CD4-positive, alpha-beta T cell (primary cell): ENCODE results near the gene CCDC12. TPM values are rescaled to one million over a fixed set of nuclear protein-coding genes. Genes with fewer than 3 reads are reported as not detected.
A peak's percentile ranks its signal among the peaks of the same experiment; 100 is the strongest.

Source experiments
- ATAC-seq: fragments of 200-7000 bp; cut with Tn5 transposase; one replicate; pipeline ENCODE4 v1.10.0; 2022; ENCODE audit warnings: mild to moderate bottlenecking; ENCODE audit not compliant: poor library complexity
- CTCF ChIA-PET: fragments of 350-600 bp; sonication (Branson Sonifier 250); formaldehyde crosslinking; loops from one replicate; lab custom pipeline; 2021; ENCODE audit warnings: antibody characterized with exemption, inconsistent platforms; lab: Charles Lee
- POLR2A ChIA-PET: fragments of 350-600 bp; sonication (Branson Sonifier 250); formaldehyde crosslinking; loops from one replicate; lab custom pipeline; 2021; ENCODE audit warnings: antibody characterized with exemption, inconsistent platforms; lab: Charles Lee
- DNase-seq, 14 experiments: peaks; one replicate each; pipeline ENCODE4 v3.0.0-alpha.2; 2013 to 2020; ENCODE audit warnings: mixed read lengths in 2 of 14
- H3K27ac ChIP-seq, 2 donors: one replicate each; pipeline versions ENCODE4 v1.5.1 to v1.7.0; 2013; ENCODE audit warnings: low read length in 2 of 2, low read depth in 1 of 2, mild to moderate bottlenecking in 1 of 2
- H3K27me3 ChIP-seq, 2 experiments: 1 replicate in 1 of 2; 2 replicates in 1 of 2; pipeline versions ENCODE4 v1.6.1 to v1.7.0; 2013; ENCODE audit warnings: low read length in 2 of 2, control low read depth in 1 of 2, mild to moderate bottlenecking in 1 of 2, moderate library complexity in 1 of 2; ENCODE audit not compliant: insufficient read depth in 2 of 2, control insufficient read depth in 1 of 2
- H3K36me3 ChIP-seq: one replicate; pipeline ENCODE4 v1.6.1; 2013; ENCODE audit warnings: low read length, control low read depth; ENCODE audit not compliant: insufficient read depth
- H3K4me1 ChIP-seq: one replicate; pipeline ENCODE4 v1.6.1; 2013; ENCODE audit warnings: low read length, control low read depth; ENCODE audit not compliant: insufficient read depth
- H3K4me3 ChIP-seq: one replicate; pipeline ENCODE4 v1.5.1; 2013; ENCODE audit warnings: mild to moderate bottlenecking, low read length, moderate library complexity
- H3K9me3 ChIP-seq, 2 experiments: 1 replicate in 1 of 2; 2 replicates in 1 of 2; pipeline versions ENCODE4 v1.6.1 to v1.7.0; 2013; ENCODE audit warnings: low read length in 2 of 2, mild to moderate bottlenecking in 2 of 2, control low read depth in 1 of 2, moderate library complexity in 1 of 2; ENCODE audit not compliant: control insufficient read depth in 1 of 2, insufficient read depth in 1 of 2
- H3K27ac Mint-ChIP-seq: one replicate; pipeline ENCODE4 v1.8.0; 2020; ENCODE audit warnings: mixed read lengths
- H3K27me3 Mint-ChIP-seq: one replicate; pipeline ENCODE4 v1.8.0; 2021; ENCODE audit warnings: mixed read lengths
- H3K36me3 Mint-ChIP-seq: one replicate; pipeline ENCODE4 v1.8.0; 2021; ENCODE audit warnings: low read depth, mixed read lengths
- H3K4me1 Mint-ChIP-seq: one replicate; pipeline ENCODE4 v1.8.0; 2021; ENCODE audit warnings: low read depth, mixed read lengths
- H3K4me3 Mint-ChIP-seq: one replicate; pipeline ENCODE4 v1.8.0; 2020; ENCODE audit warnings: mild to moderate bottlenecking, mixed read lengths
- H3K9me3 Mint-ChIP-seq: one replicate; pipeline ENCODE4 v1.8.0; 2020; ENCODE audit warnings: mixed read lengths
- CTCF ChIP-seq: fragments of 200-600 bp; IDR thresholded peaks from one replicate; pipeline ENCODE4 v1.8.0; 2022; ENCODE audit warnings: antibody characterized with exemption, mild to moderate bottlenecking
- intact Hi-C, 2 experiments: fragments of 100-400 bp; cut with DNase I in 1 of 2; cut with micrococcal nuclease in 1 of 2; formaldehyde crosslinking; loops; one replicate each; pipeline versions ENCODE4 v1.15.1 to v1.9.0; 2023 to 2025; cut with DNase I, micrococcal nuclease
- total RNA-seq, 174 experiments: library from RNA in 2 of 174; stranded (reverse) in 2 of 174; gene quantifications; one replicate each; pipeline ENCODE4 v1.2.3 and lab custom pipeline; 2021 to 2026

The CCDC12 gene
- total RNA-seq, 2 experiments from 2014 or later = 57.5 to 59.5 TPM

GRCh38 chr3:46890132-46890531, 86.4 kb downstream of the CCDC12 start:
- no peak for ATAC-seq
- CTCF ChIA-PET = no interaction called here
- H3K36me3 ChIP-seq = no peaks in the 10 kb centered on the region
- H3K27me3 ChIP-seq = peaks cover 33 to 34% of the 10 kb centered on the region in 2 experiments
- H3K36me3 Mint-ChIP-seq = no peaks in the 10 kb centered on the region
- peaks cover 12% of the 10 kb centered on the region for H3K4me1 ChIP-seq
- no peak for TF ChIP-seq CTCF
- no peak overlapping the region for H3K4me3 ChIP-seq
- POLR2A ChIA-PET = no interaction called here
- no peak overlapping the region for H3K4me3 Mint-ChIP-seq
- H3K4me1 Mint-ChIP-seq = no peaks in the 10 kb centered on the region
- peaks cover 63% of the 10 kb centered on the region for H3K27me3 Mint-ChIP-seq
- H3K9me3 ChIP-seq = no peaks in the 10 kb centered on the region
- DNase-seq = no peak
- no peaks in the 10 kb centered on the region for H3K9me3 Mint-ChIP-seq
- no peak overlapping the region for H3K27ac ChIP-seq
- H3K27ac Mint-ChIP-seq = no peak overlapping the region
- intact Hi-C loops = no loop called here

GRCh38 chr3:46889381-46890110, 87.0 kb downstream of the CCDC12 start:
- Mint-ChIP-seq H3K4me3 (no peak overlapping the region), H3K27me3 (peaks cover 66% of the 10 kb centered on the region), H3K27ac (no peak overlapping the region), H3K4me1 (no peaks in the 10 kb centered on the region), H3K36me3 (no peaks in the 10 kb centered on the region), H3K9me3 (no peaks in the 10 kb centered on the region)
- no peak overlapping the region for H3K27ac ChIP-seq
- H3K9me3 ChIP-seq = no peaks in the 10 kb centered on the region
- no peak overlapping the region for H3K4me3 ChIP-seq
- TF ChIP-seq CTCF = no peak
- peaks cover 10% of the 10 kb centered on the region for H3K4me1 ChIP-seq
- H3K27me3 ChIP-seq = peaks cover 34 to 37% of the 10 kb centered on the region in 2 experiments
- intact Hi-C loops = no loop called here
- DNase-seq (peak in 1 of 14 experiments; percentile 19), ATAC-seq (no peak)
- H3K36me3 ChIP-seq = no peaks in the 10 kb centered on the region
- POLR2A ChIA-PET = interaction anchor here (0.6 kb wide), 1 partner anchor 624 kb away, joined by 3 read pairs; no protein-coding TSS in a partner anchor
- CTCF ChIA-PET = no interaction called here

GRCh38 chr3:46888705-46889104, 87.8 kb downstream of the CCDC12 start:
- no peaks in the 10 kb centered on the region for H3K36me3 ChIP-seq
- no peaks in the 10 kb centered on the region for H3K36me3 Mint-ChIP-seq
- POLR2A ChIA-PET = no interaction called here
- H3K4me1 Mint-ChIP-seq = no peaks in the 10 kb centered on the region
- ATAC-seq = no peak
- no peak overlapping the region for H3K4me3 ChIP-seq
- CTCF ChIA-PET = no interaction called here
- peaks cover 36 to 41% of the 10 kb centered on the region in 2 experiments for H3K27me3 ChIP-seq
- intact Hi-C loops = no loop called here
- H3K4me1 ChIP-seq = peaks cover 11% of the 10 kb centered on the region
- H3K4me3 Mint-ChIP-seq = no peak overlapping the region
- no peaks in the 10 kb centered on the region for H3K9me3 ChIP-seq
- TF ChIP-seq CTCF = no peak
- H3K9me3 Mint-ChIP-seq = no peaks in the 10 kb centered on the region
- no peak overlapping the region for H3K27ac Mint-ChIP-seq
- DNase-seq = no peak
- H3K27me3 Mint-ChIP-seq = peaks cover 64% of the 10 kb centered on the region
- H3K27ac ChIP-seq = no peak overlapping the region
